ENCODE data around the gene ARID3B.

Gene ARID3B

DNA sequence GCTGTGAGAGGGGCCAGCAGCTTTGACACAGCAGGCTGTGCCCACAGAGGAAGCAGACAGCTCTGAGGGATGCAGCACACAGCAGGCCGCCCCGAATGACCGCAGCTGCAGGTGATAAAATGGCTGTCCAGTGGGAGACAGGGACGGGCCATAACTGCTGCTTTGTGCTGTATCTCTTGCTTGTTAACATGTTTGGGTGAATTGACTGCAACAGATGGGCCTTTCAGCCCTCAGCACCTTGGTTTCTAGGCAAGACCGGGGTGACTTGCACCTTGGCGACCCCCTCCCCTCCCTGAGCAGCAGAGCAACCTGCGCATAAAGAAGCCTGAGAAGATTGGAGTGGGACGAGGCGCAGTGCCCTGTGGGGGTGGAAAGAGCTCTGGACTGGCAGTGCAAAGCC, 38.0 kb downstream of the ARID3B start:
- TF ChIP-seq, protein P1, sequence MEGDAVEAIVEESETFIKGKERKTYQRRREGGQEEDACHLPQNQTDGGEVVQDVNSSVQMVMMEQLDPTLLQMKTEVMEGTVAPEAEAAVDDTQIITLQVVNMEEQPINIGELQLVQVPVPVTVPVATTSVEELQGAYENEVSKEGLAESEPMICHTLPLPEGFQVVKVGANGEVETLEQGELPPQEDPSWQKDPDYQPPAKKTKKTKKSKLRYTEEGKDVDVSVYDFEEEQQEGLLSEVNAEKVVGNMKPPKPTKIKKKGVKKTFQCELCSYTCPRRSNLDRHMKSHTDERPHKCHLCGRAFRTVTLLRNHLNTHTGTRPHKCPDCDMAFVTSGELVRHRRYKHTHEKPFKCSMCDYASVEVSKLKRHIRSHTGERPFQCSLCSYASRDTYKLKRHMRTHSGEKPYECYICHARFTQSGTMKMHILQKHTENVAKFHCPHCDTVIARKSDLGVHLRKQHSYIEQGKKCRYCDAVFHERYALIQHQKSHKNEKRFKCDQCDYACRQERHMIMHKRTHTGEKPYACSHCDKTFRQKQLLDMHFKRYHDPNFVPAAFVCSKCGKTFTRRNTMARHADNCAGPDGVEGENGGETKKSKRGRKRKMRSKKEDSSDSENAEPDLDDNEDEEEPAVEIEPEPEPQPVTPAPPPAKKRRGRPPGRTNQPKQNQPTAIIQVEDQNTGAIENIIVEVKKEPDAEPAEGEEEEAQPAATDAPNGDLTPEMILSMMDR (IDR thresholded peaks at IDR 0.05; ENCODE audit: control insufficient read depth, extremely low read depth, insufficient read depth) = no peak
- no peak overlapping the region for H3K4me3 ChIP-seq (ENCODE audit: low read depth, low read length)
- DNase-seq (ENCODE audit: low read depth) = no peak

GRCh38 chr15:74580538-74581350, 39.7 kb downstream of the ARID3B start:
- TF ChIP-seq, protein P1 (IDR thresholded peaks at IDR 0.05; ENCODE audit: control insufficient read depth, extremely low read depth, insufficient read depth) = no peak
- H3K4me3 ChIP-seq (ENCODE audit: low read depth, low read length) = no peak overlapping the region
- DNase-seq (ENCODE audit: low read depth) = no peak

- DNase-seq (ENCODE audit: low read depth) = no peak
- H3K4me3 ChIP-seq (ENCODE audit: low read depth, low read length) = no peak overlapping the region
- TF ChIP-seq, protein P1 (IDR thresholded peaks at IDR 0.05; ENCODE audit: control insufficient read depth, extremely low read depth, insufficient read depth) = no peak
Observed at GRCh38 chr15:74584204-74584603, 43.2 kb downstream of the ARID3B start.

- DNase-seq (ENCODE audit: low read depth) = no peak
- TF ChIP-seq, protein P1 (IDR thresholded peaks at IDR 0.05; ENCODE audit: control insufficient read depth, extremely low read depth, insufficient read depth) = no peak
- no peak overlapping the region for H3K4me3 ChIP-seq (ENCODE audit: low read depth, low read length)
Observed at GRCh38 chr15:74584779-74585178, 43.8 kb downstream of the ARID3B start.

DNA sequence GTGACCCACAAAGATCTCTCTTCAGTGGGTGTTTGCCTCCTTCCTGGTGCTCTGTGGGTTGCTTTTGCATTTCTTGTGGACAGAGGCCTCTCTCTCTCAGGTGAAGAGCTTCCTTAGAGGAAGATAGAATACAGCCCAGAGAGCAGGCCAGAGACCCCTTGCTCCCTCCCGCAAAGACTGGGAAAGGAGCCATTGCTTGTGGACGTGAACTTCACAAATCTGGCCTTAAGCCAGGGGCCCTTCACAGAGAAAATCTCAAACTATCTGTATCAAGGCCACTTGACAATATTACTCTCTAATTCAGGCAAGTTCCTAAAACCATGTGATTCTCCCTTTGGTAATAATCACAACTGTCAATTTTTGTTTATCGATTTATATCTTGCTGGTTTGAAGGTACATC, 44.2 kb downstream of the ARID3B start:
- no peak for DNase-seq (ENCODE audit: low read depth)
- TF ChIP-seq, protein P1 (IDR thresholded peaks at IDR 0.05; ENCODE audit: control insufficient read depth, extremely low read depth, insufficient read depth) = no peak
- no peak overlapping the region for H3K4me3 ChIP-seq (ENCODE audit: low read depth, low read length)

GRCh38 chr15:74585857-74586256, 44.8 kb downstream of the ARID3B start:
- TF ChIP-seq, protein P1 (IDR thresholded peaks at IDR 0.05; ENCODE audit: control insufficient read depth, extremely low read depth, insufficient read depth) = no peak
- DNase-seq (ENCODE audit: low read depth) = no peak
- no peak overlapping the region for H3K4me3 ChIP-seq (ENCODE audit: low read depth, low read length)

- no peak overlapping the region for H3K4me3 ChIP-seq (ENCODE audit: low read depth, low read length)
- DNase-seq (ENCODE audit: low read depth) = no peak
- TF ChIP-seq, protein P1 (IDR thresholded peaks at IDR 0.05; ENCODE audit: control insufficient read depth, extremely low read depth, insufficient read depth) = no peak
Observed at GRCh38 chr15:74589826-74590225, 48.8 kb downstream of the ARID3B start.

Data from LNCaP clone FGC (cell line).